GM23338 (cell line): ENCODE measurements around the gene MYO16. TPM values are rescaled to one million over a fixed set of nuclear protein-coding genes. Genes with fewer than 3 reads are reported as not detected.

Experiments used
- ATAC-seq: fragments of 200-7000 bp; cut with Tn5 transposase; 3 replicates; pipeline ENCODE4 v1.9.1; 2020
- DNase-seq: peaks from one replicate; pipeline ENCODE4 v3.0.0-alpha.2; 2015; ENCODE audit warnings: low spot score
- H2AFZ ChIP-seq: fragments of 200-600 bp; sonication (generic); 2 replicates; pipeline ENCODE4 v1.8.0; 2016; ENCODE audit warnings: antibody characterized with exemption, mild to moderate bottlenecking, moderate library complexity
- H3F3A ChIP-seq: fragments of 200-600 bp; sonication (generic); replicated peaks from 2 replicates; pipeline ENCODE4 v1.8.0; 2017; ENCODE audit warnings: antibody characterized with exemption, mixed run types, low read depth
- H3K27ac ChIP-seq: fragments of 200-600 bp; sonication (generic); 2 replicates; pipeline ENCODE4 v1.6.1; 2016; ENCODE audit warnings: low read depth
- H3K27me3 ChIP-seq: fragments of 200-600 bp; sonication (generic); 2 replicates; pipeline ENCODE4 v1.8.0; 2016; ENCODE audit warnings: mild to moderate bottlenecking, mixed run types, moderate library complexity; ENCODE audit not compliant: insufficient read depth
- H3K36me3 ChIP-seq: fragments of 200-600 bp; sonication (generic); 2 replicates; pipeline ENCODE4 v1.8.0; 2016; ENCODE audit warnings: mild to moderate bottlenecking; ENCODE audit not compliant: insufficient read depth
- H3K4me1 ChIP-seq: fragments of 200-600 bp; sonication (generic); 2 replicates; pipeline ENCODE4 v1.8.0; 2016; ENCODE audit warnings: mild to moderate bottlenecking, moderate library complexity; ENCODE audit not compliant: insufficient read depth
- H3K4me2 ChIP-seq: fragments of 200-600 bp; sonication (generic); 2 replicates; pipeline ENCODE4 v1.7.1; 2017; ENCODE audit warnings: mixed run types
- H3K4me3 ChIP-seq: fragments of 200-600 bp; sonication (generic); 2 replicates; pipeline ENCODE4 v1.6.1; 2016; ENCODE audit warnings: mixed run types
- H3K79me2 ChIP-seq: fragments of 200-600 bp; sonication (generic); replicated peaks from 2 replicates; pipeline ENCODE4 v1.8.0; 2017; ENCODE audit warnings: mild to moderate bottlenecking; ENCODE audit not compliant: insufficient read depth
- H3K9me2 ChIP-seq: fragments of 200-600 bp; sonication (generic); 2 replicates; pipeline ENCODE4 v1.8.0; 2017; ENCODE audit not compliant: insufficient read depth
- H4K20me1 ChIP-seq: fragments of 200-600 bp; sonication (generic); replicated peaks from 2 replicates; pipeline ENCODE4 v1.8.0; 2017; ENCODE audit warnings: mild to moderate bottlenecking; ENCODE audit not compliant: insufficient read depth
- H3K27ac Mint-ChIP-seq: 2 replicates; pipeline ENCODE4 v1.8.0; 2020; ENCODE audit warnings: inconsistent platforms, mild to moderate bottlenecking, moderate library complexity, mixed read lengths
- H3K27me3 Mint-ChIP-seq: 3 replicates; pipeline ENCODE4 v1.8.0; 2022; ENCODE audit warnings: low read depth, mild to moderate bottlenecking, moderate library complexity, mixed read lengths, inconsistent platforms; ENCODE audit not compliant: insufficient read depth, poor library complexity
- H3K36me3 Mint-ChIP-seq: 3 replicates; pipeline ENCODE4 v1.8.0; 2021; ENCODE audit warnings: low read depth, mild to moderate bottlenecking, inconsistent platforms, moderate library complexity, mixed read lengths
- H3K4me1 Mint-ChIP-seq: 3 replicates; pipeline ENCODE4 v1.8.0; 2020; ENCODE audit warnings: mild to moderate bottlenecking, inconsistent platforms, mixed read lengths
- H3K4me3 Mint-ChIP-seq: 3 replicates; pipeline ENCODE4 v1.8.0; 2021; ENCODE audit warnings: moderate library complexity, mild to moderate bottlenecking, inconsistent platforms, mixed read lengths
- H3K9me3 Mint-ChIP-seq: 3 replicates; pipeline ENCODE4 v1.8.0; 2020; ENCODE audit warnings: moderate library complexity, mild to moderate bottlenecking, inconsistent platforms, mixed read lengths
- CREB1 ChIP-seq: fragments of 250-450 bp; sonication (Bioruptor Pico); IDR thresholded peaks from 2 replicates; pipeline ENCODE4 v1.5.0; 2020; ENCODE audit warnings: low read depth, mild to moderate bottlenecking, moderate library complexity
- CTCF ChIP-seq, 2 experiments: fragments of 200-600 bp in 1 of 2; sonication (generic) in 1 of 2; conservative IDR thresholded peaks; 2 replicates each; pipeline versions ENCODE4 v1.5.1 to v1.6.1; 2016 to 2017; ENCODE audit warnings: antibody characterized with exemption in 2 of 2, low read depth in 2 of 2, mild to moderate bottlenecking in 2 of 2, moderate library complexity in 1 of 2
- EZH2 ChIP-seq: fragments of 200-600 bp; sonication (generic); IDR thresholded peaks from one replicate; pipeline ENCODE4 v1.8.0; 2017; ENCODE audit warnings: antibody characterized with exemption, mild to moderate bottlenecking, low read depth; ENCODE audit not compliant: unreplicated experiment
- EZH2phosphoT487 ChIP-seq: fragments of 200-600 bp; sonication (generic); IDR thresholded peaks from one replicate; pipeline ENCODE4 v1.8.1; 2018; ENCODE audit warnings: antibody characterized with exemption; ENCODE audit not compliant: unreplicated experiment
- JUNB ChIP-seq: IDR thresholded peaks from one replicate; pipeline ENCODE4 v1.6.1; 2016; ENCODE audit warnings: antibody characterized with exemption; ENCODE audit not compliant: unreplicated experiment
- POLR2AphosphoS5 ChIP-seq: IDR thresholded peaks from 2 replicates; pipeline ENCODE4 v1.6.1; 2016; ENCODE audit warnings: antibody characterized with exemption, low read depth
- STAT1 ChIP-seq: IDR thresholded peaks from one replicate; pipeline ENCODE4 v1.6.1; 2016; ENCODE audit warnings: antibody characterized with exemption; ENCODE audit not compliant: unreplicated experiment
- ZNF114 ChIP-seq: fragments of 250-450 bp; sonication (Bioruptor Pico); IDR thresholded peaks from 2 replicates; pipeline ENCODE4 v1.5.0; 2020; ENCODE audit warnings: mild to moderate bottlenecking, moderate library complexity
- ZNF331 ChIP-seq: fragments of 250-450 bp; sonication (Bioruptor Pico); IDR thresholded peaks from 2 replicates; pipeline ENCODE4 v1.5.0; 2020; ENCODE audit warnings: low read depth, mild to moderate bottlenecking, moderate library complexity
- ZNF462 ChIP-seq: fragments of 250-450 bp; sonication (Bioruptor Pico); IDR thresholded peaks from 2 replicates; pipeline ENCODE4 v1.5.0; 2020; ENCODE audit warnings: mild to moderate bottlenecking, moderate library complexity
- polyA plus RNA-seq: library from polyadenylated mRNA; unstranded; fragments of >200 nt; fragmentation: Nextera tagmentation; extraction: Ambion mirVana; gene quantifications from 2 replicates; pipeline ENCODE4 v1.2.1, GENCODE V29; 2016
- total RNA-seq: library from RNA; depleted of rRNA; stranded (reverse); fragments of >200 nt; shearing (Covaris generic); gene quantifications from 2 replicates; pipeline ENCODE4 v1.2.3, GENCODE V29; 2014
- TF ChIP-seq, protein P1 (sequence below): IDR thresholded peaks from 2 replicates; pipeline ENCODE4 v1.6.1; 2016; ENCODE audit warnings: antibody characterized with exemption
- TF ChIP-seq, protein P2 (sequence below): IDR thresholded peaks from one replicate; pipeline ENCODE4 v1.6.1; 2018; ENCODE audit warnings: antibody characterized with exemption; ENCODE audit not compliant: unreplicated experiment

Gene MYO16
- total and polyA plus RNA-seq, 2 experiments from 2014 or later = 0.10 to 0.13 TPM

- TF ChIP-seq ZNF462 (CRISPR knock-in tag) (no peak), ZNF331 (CRISPR knock-in tag) (no peak), CTCF (conservative IDR thresholded peaks at IDR 0.05; ENCODE audit: low read depth in 2 of 2) (no peak), JUNB (no peak), POLR2AphosphoS5 (no peak), EZH2phosphoT487 (no peak), CREB1 (CRISPR knock-in tag) (no peak), EZH2 (no peak), ZNF114 (CRISPR knock-in tag) (no peak), STAT1 (no peak)
- TF ChIP-seq, protein P1, sequence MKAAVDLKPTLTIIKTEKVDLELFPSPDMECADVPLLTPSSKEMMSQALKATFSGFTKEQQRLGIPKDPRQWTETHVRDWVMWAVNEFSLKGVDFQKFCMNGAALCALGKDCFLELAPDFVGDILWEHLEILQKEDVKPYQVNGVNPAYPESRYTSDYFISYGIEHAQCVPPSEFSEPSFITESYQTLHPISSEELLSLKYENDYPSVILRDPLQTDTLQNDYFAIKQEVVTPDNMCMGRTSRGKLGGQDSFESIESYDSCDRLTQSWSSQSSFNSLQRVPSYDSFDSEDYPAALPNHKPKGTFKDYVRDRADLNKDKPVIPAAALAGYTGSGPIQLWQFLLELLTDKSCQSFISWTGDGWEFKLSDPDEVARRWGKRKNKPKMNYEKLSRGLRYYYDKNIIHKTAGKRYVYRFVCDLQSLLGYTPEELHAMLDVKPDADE = no peak
- TF ChIP-seq, protein P2, sequence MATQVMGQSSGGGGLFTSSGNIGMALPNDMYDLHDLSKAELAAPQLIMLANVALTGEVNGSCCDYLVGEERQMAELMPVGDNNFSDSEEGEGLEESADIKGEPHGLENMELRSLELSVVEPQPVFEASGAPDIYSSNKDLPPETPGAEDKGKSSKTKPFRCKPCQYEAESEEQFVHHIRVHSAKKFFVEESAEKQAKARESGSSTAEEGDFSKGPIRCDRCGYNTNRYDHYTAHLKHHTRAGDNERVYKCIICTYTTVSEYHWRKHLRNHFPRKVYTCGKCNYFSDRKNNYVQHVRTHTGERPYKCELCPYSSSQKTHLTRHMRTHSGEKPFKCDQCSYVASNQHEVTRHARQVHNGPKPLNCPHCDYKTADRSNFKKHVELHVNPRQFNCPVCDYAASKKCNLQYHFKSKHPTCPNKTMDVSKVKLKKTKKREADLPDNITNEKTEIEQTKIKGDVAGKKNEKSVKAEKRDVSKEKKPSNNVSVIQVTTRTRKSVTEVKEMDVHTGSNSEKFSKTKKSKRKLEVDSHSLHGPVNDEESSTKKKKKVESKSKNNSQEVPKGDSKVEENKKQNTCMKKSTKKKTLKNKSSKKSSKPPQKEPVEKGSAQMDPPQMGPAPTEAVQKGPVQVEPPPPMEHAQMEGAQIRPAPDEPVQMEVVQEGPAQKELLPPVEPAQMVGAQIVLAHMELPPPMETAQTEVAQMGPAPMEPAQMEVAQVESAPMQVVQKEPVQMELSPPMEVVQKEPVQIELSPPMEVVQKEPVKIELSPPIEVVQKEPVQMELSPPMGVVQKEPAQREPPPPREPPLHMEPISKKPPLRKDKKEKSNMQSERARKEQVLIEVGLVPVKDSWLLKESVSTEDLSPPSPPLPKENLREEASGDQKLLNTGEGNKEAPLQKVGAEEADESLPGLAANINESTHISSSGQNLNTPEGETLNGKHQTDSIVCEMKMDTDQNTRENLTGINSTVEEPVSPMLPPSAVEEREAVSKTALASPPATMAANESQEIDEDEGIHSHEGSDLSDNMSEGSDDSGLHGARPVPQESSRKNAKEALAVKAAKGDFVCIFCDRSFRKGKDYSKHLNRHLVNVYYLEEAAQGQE = no peak
- peaks cover 7% of the 10 kb centered on the region; the same call in 1 of the 2 replicates for H3K36me3 ChIP-seq
- no peak overlapping the region for H3K4me3 ChIP-seq
- H3K79me2 ChIP-seq = no peaks in the 10 kb centered on the region
- peaks cover 5% of the 10 kb centered on the region for H3K4me1 Mint-ChIP-seq
- no peaks in the 10 kb centered on the region; the same call in 1 of the 2 replicates for H3K9me2 ChIP-seq
- no peaks in the 10 kb centered on the region for H3K27me3 ChIP-seq
- no peak overlapping the region for H3K27ac ChIP-seq
- H3K27me3 Mint-ChIP-seq = no peaks in the 10 kb centered on the region
- peaks cover 21% of the 10 kb centered on the region; the same call in 2 of the 3 replicates for H3K36me3 Mint-ChIP-seq
- no peak overlapping the region for H2AFZ ChIP-seq
- no peak overlapping the region for H3K4me2 ChIP-seq
- no peaks in the 10 kb centered on the region for H3K4me1 ChIP-seq
- H3K4me3 Mint-ChIP-seq = no peak overlapping the region
- no peaks in the 10 kb centered on the region for H3F3A ChIP-seq
- no peak overlapping the region for H3K27ac Mint-ChIP-seq
- ATAC-seq (no peak), DNase-seq (no peak)
- H4K20me1 ChIP-seq = no peaks in the 10 kb centered on the region
- H3K9me3 Mint-ChIP-seq = peaks cover 30% of the 10 kb centered on the region
These were observed 201.5 kb downstream of the MYO16 start for GRCh38 chr13:108830916-108831315.
